OCI-LY1 (cell line): Measurements from ENCODE around the gene SOS1.

ENCODE experiments used
- H2AFZ ChIP-seq: fragments of 200-600 bp; sonication (generic), shearing (Covaris generic); 2 replicates; pipeline ENCODE4 v1.6.0; 2014; ENCODE audit warnings: antibody characterized with exemption, mild to moderate bottlenecking, low read length
- H3F3A ChIP-seq: fragments of 200-600 bp; sonication (generic), shearing (Covaris generic); 2 replicates; pipeline ENCODE4 v1.6.0; 2014; ENCODE audit warnings: mild to moderate bottlenecking, antibody characterized with exemption, low read length, moderate library complexity; ENCODE audit not compliant: insufficient read depth
- H3K27ac ChIP-seq: fragments of 200-600 bp; sonication (generic); 2 replicates; pipeline ENCODE4 v1.5.1; 2014; ENCODE audit warnings: low read length, mixed run types, mild to moderate bottlenecking, low read depth; ENCODE audit not compliant: poor library complexity, severe bottlenecking
- H3K27me3 ChIP-seq: fragments of 200-600 bp; sonication (generic); 2 replicates; pipeline ENCODE4 v1.6.0; 2014; ENCODE audit warnings: antibody characterized with exemption, mild to moderate bottlenecking, low read length, moderate library complexity; ENCODE audit not compliant: insufficient read depth
- H3K36me3 ChIP-seq: fragments of 200-600 bp; sonication (generic); 2 replicates; pipeline ENCODE4 v1.6.1; 2014; ENCODE audit warnings: mild to moderate bottlenecking, antibody characterized with exemption, low read length, moderate library complexity, mixed read lengths; ENCODE audit not compliant: insufficient read depth
- H3K4me1 ChIP-seq: fragments of 200-600 bp; sonication (generic); 2 replicates; pipeline ENCODE4 v1.5.1; 2014; ENCODE audit warnings: mild to moderate bottlenecking, low read length, moderate library complexity; ENCODE audit not compliant: insufficient read depth, severe bottlenecking
- H3K4me2 ChIP-seq: fragments of 200-600 bp; sonication (generic), shearing (Covaris generic); 2 replicates; pipeline ENCODE4 v1.6.1; 2014; ENCODE audit warnings: low read length
- H3K4me3 ChIP-seq: fragments of 200-600 bp; sonication (generic); 2 replicates; pipeline ENCODE4 v1.5.1; 2014; ENCODE audit warnings: low read length, low read depth, mild to moderate bottlenecking, mixed read lengths; ENCODE audit not compliant: poor library complexity, severe bottlenecking
- H3K79me2 ChIP-seq: fragments of 200-600 bp; shearing (Covaris generic); 2 replicates; pipeline ENCODE4 v1.6.1; 2016; ENCODE audit warnings: mixed run types, low read length, mixed read lengths; ENCODE audit not compliant: insufficient read depth
- H3K9ac ChIP-seq: fragments of 200-600 bp; sonication (generic), shearing (Covaris generic); 2 replicates; pipeline ENCODE4 v1.6.1; 2014; ENCODE audit warnings: mild to moderate bottlenecking, low read length, mixed read lengths
- H3K9me2 ChIP-seq: fragments of 200-600 bp; sonication (generic), shearing (Covaris generic); 2 replicates; pipeline ENCODE4 v1.6.1; 2014; ENCODE audit warnings: low read depth, mild to moderate bottlenecking, low read length, mixed read lengths
- H3K9me3 ChIP-seq: fragments of 200-600 bp; shearing (Covaris generic); 2 replicates; pipeline ENCODE4 v1.6.1; 2014; ENCODE audit warnings: low read length, mixed read lengths
- H4K20me1 ChIP-seq: fragments of 200-600 bp; sonication (generic), shearing (Covaris generic); 2 replicates; pipeline ENCODE4 v1.6.0; 2016; ENCODE audit warnings: mild to moderate bottlenecking, low read length; ENCODE audit not compliant: insufficient read depth
- EZH2 ChIP-seq: fragments of 200-600 bp; sonication (generic), shearing (Covaris generic); IDR thresholded peaks from 2 replicates; pipeline ENCODE4 v1.8.0; 2017; ENCODE audit warnings: borderline replicate concordance, mixed run types, mild to moderate bottlenecking, antibody characterized with exemption, low read length, moderate library complexity, mixed read lengths
- TF ChIP-seq, protein P1 (sequence below): fragments of 200-600 bp; sonication (generic), shearing (Covaris generic); IDR thresholded peaks from 2 replicates; pipeline ENCODE4 v1.5.1; 2017; ENCODE audit warnings: mild to moderate bottlenecking, antibody characterized with exemption, low read length, moderate library complexity, mixed read lengths

SOS1 gene

DNA sequence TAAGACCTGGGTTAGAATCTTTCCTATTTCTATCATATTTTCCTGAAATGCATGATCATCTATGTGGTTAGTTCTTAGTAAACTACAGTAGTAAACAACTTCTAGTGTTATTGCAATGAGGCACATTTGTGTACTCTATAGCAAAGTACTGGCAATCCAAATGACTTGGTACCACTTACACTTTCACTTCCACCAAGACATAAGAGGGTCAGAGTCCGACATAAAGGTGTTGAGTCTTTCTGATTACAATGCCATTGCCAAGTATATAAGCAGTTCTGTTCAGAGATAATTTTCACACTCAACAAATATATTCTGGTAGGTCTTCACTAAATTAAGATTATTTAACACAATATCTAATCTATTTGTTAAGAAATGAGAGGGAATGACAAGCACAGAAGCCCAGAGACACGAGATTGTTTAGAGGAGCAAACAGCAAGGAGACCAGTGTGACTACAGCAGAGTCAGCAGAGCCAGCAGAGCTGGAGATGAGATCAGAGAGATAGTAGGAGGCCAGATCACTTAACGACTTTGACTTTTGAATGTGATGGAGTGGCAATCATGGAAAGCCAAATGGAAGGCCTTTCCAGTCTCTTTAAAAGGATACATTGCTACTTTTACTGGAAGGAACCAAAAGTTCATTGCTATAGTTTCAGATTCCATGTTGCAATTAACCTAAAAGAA lies 27.5 kb downstream of the SOS1 start:
- no peak overlapping the region for H2AFZ ChIP-seq
- peaks cover 64% of the 10 kb centered on the region for H3K79me2 ChIP-seq
- TF ChIP-seq, protein P1, sequence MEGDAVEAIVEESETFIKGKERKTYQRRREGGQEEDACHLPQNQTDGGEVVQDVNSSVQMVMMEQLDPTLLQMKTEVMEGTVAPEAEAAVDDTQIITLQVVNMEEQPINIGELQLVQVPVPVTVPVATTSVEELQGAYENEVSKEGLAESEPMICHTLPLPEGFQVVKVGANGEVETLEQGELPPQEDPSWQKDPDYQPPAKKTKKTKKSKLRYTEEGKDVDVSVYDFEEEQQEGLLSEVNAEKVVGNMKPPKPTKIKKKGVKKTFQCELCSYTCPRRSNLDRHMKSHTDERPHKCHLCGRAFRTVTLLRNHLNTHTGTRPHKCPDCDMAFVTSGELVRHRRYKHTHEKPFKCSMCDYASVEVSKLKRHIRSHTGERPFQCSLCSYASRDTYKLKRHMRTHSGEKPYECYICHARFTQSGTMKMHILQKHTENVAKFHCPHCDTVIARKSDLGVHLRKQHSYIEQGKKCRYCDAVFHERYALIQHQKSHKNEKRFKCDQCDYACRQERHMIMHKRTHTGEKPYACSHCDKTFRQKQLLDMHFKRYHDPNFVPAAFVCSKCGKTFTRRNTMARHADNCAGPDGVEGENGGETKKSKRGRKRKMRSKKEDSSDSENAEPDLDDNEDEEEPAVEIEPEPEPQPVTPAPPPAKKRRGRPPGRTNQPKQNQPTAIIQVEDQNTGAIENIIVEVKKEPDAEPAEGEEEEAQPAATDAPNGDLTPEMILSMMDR: no peak
- no peak for TF ChIP-seq EZH2
- peak overlapping the region; percentile 7 for H3K4me3 ChIP-seq
- peaks cover 30% of the 10 kb centered on the region for H3K4me1 ChIP-seq
- H3K9me2 ChIP-seq: no peaks in the 10 kb centered on the region
- peak overlapping the region; percentile 39 for H3K4me2 ChIP-seq
- H3F3A ChIP-seq: no peaks in the 10 kb centered on the region
- 0 out of 2 replicates have a peak, but pooled peaks cover 6% of the 10 kb centered on the region for H3K36me3 ChIP-seq
- H3K9me3 ChIP-seq: no peaks in the 10 kb centered on the region
- H3K9ac ChIP-seq: no peak overlapping the region; the same call in 1 of the 2 replicates
- H3K27me3 ChIP-seq: no peaks in the 10 kb centered on the region
- H4K20me1 ChIP-seq: no peaks in the 10 kb centered on the region
- H3K27ac ChIP-seq: peak overlapping the region; percentile 26

DNA sequence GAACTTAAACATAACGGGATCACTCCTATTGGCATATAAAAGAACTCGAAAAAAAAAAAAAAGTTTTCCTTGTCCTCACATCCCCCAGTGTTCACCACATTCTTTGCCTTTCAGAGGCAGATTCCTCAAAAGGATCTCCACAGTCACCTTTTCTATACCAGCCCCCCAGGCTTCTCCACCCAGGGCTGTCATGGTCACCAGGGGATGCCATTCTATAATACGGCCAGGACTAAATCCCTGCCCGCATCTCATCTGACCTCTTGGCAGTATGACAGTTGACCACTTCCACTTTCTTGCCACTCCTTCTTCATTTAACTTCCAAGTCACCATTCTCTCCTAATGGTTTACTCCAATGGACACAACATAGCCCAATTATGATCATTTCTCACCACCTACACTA lies 29.3 kb downstream of the SOS1 start:
- no peak overlapping the region for H3K4me3 ChIP-seq
- no peaks in the 10 kb centered on the region for H4K20me1 ChIP-seq
- H3K4me1 ChIP-seq: peaks cover 30% of the 10 kb centered on the region
- no peaks in the 10 kb centered on the region for H3K9me3 ChIP-seq
- H3K79me2 ChIP-seq: peaks cover 52% of the 10 kb centered on the region
- H3K9me2 ChIP-seq: no peaks in the 10 kb centered on the region
- 0 out of 2 replicates have a peak, but pooled peaks cover 6% of the 10 kb centered on the region for H3K36me3 ChIP-seq
- no peaks in the 10 kb centered on the region for H3K27me3 ChIP-seq
- no peak overlapping the region for H3K4me2 ChIP-seq
- TF ChIP-seq, protein P1: no peak
- no peak overlapping the region for H3K27ac ChIP-seq
- H2AFZ ChIP-seq: no peak overlapping the region
- H3F3A ChIP-seq: no peaks in the 10 kb centered on the region
- H3K9ac ChIP-seq: no peak overlapping the region

DNA sequence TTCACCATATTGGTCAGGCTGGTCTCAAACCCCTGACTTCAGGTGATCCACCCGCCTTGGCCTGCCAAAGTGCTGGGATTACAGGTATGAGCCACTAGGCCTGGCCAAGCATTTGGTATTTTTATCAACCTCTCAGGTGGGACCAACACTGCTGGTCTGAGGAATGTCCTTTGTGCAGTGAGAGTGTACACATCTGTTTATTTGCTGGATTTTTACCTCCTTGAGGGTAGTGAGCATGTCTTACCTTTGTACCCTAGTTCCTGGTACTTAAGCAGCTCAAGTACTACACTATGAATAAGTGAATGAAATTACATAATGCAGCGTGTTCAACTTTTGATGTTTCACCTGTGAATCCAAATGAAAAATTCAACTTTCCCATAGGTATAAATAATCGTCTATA lies 29.8 kb downstream of the SOS1 start:
- Histone ChIP-seq H3K9me3 (no peaks in the 10 kb centered on the region), H3K27me3 (no peaks in the 10 kb centered on the region), H3K9ac (no peak overlapping the region), H3K27ac (no peak overlapping the region), H2AFZ (no peak overlapping the region), H4K20me1 (no peaks in the 10 kb centered on the region), H3K4me1 (peaks cover 27% of the 10 kb centered on the region), H3K36me3 (0 out of 2 replicates have a peak, but pooled peaks cover 6% of the 10 kb centered on the region), H3K4me3 (no peak overlapping the region), H3K4me2 (no peak overlapping the region), H3F3A (no peaks in the 10 kb centered on the region), H3K79me2 (peaks cover 48% of the 10 kb centered on the region), H3K9me2 (no peaks in the 10 kb centered on the region)
- TF ChIP-seq EZH2: no peak
- TF ChIP-seq, protein P1: no peak
